Sigmoid colon (tissue), 7 donors: ENCODE measurements around the gene PIK3R4. TPM values are rescaled to one million over a fixed set of nuclear protein-coding genes. Genes with fewer than 3 reads are reported as not detected.

Experiments used
- DNase-seq: peaks from one replicate; pipeline ENCODE4 v3.0.0-alpha.2; 2019
- H3K27ac ChIP-seq, 4 donors: fragments of 200-600 bp; sonication (generic); one replicate each; pipeline ENCODE4 v1.5.1; 2016 to 2019; ENCODE audit warnings: mild to moderate bottlenecking in 1 of 4
- H3K27me3 ChIP-seq, 3 donors: fragments of 200-600 bp; sonication (generic); one replicate each; pipeline ENCODE4 v1.5.1; 2019; ENCODE audit warnings: mild to moderate bottlenecking in 1 of 3
- H3K36me3 ChIP-seq, 4 donors: fragments of 200-600 bp; sonication (generic); one replicate each; pipeline ENCODE4 v1.5.1; 2016 to 2019
- H3K4me1 ChIP-seq, 4 donors: fragments of 200-600 bp; sonication (generic); one replicate each; pipeline ENCODE4 v1.5.1; 2017 to 2019
- H3K4me3 ChIP-seq, 4 donors: fragments of 200-600 bp; sonication (generic); one replicate each; pipeline ENCODE4 v1.5.1; 2017 to 2019; ENCODE audit warnings: mild to moderate bottlenecking in 2 of 4, moderate library complexity in 1 of 4
- H3K9me3 ChIP-seq, 4 donors: fragments of 200-600 bp in 3 of 4; sonication (generic) in 3 of 4; one replicate each; pipeline versions ENCODE4 v1.5.1 to v1.6.1; 2013 to 2019
- CTCF ChIP-seq, 4 experiments: fragments of 450-650 bp in 3 of 4; fragments of 200-600 bp in 1 of 4; IDR thresholded peaks; one replicate each; pipeline ENCODE4 v1.5.1; 2016 to 2019; ENCODE audit warnings: antibody characterized with exemption in 4 of 4, mild to moderate bottlenecking in 3 of 4, moderate library complexity in 2 of 4
- EP300 ChIP-seq, 4 donors: sonication (generic); formaldehyde crosslinking; IDR thresholded peaks; one replicate each; pipeline ENCODE4 v1.6.1; 2017; ENCODE audit warnings: antibody characterized with exemption in 4 of 4
- POLR2A ChIP-seq, 2 donors: fragments of 450-650 bp; IDR thresholded peaks; one replicate each; pipeline ENCODE4 v1.6.1; 2016; ENCODE audit warnings: antibody characterized with exemption in 2 of 2, mild to moderate bottlenecking in 2 of 2, moderate library complexity in 2 of 2
- POLR2AphosphoS5 ChIP-seq, 4 donors: sonication (generic); formaldehyde crosslinking; IDR thresholded peaks; one replicate each; pipeline ENCODE4 v1.6.1; 2017; ENCODE audit warnings: antibody characterized with exemption in 4 of 4
- WGBS, 2 donors: extraction: QIAGEN DNeasy Blood & Tissue Kit; methylation state at CpG; one replicate each; pipeline ENCODE4 v1.1.7; 2013; 5-methylcytosine and 5-hydroxymethylcytosine counted together
- intact Hi-C: fragments of 100-400 bp; cut with DNase I; formaldehyde crosslinking; loops from one replicate; pipeline ENCODE4 v1.15.1; 2023
- polyA plus RNA-seq, 3 donors: library from polyadenylated mRNA; stranded (reverse); fragments of 200-250 nt; gene quantifications; one replicate each; pipeline ENCODE4 v1.2.3, GENCODE V29; 2013
- total RNA-seq, 4 donors: library from RNA; depleted of rRNA; stranded (reverse); fragments of >200 nt; gene quantifications; one replicate each; pipeline ENCODE4 v1.1.0, GENCODE V29; 2016
- donor health status: healthy with polysubstance abuse.
- donor health status: Bipolar disorder and iron deficiency.
- donor health status: healthy.

PIK3R4 gene
- total and polyA plus RNA-seq, 7 donors: 9.6 to 39.2 (median 25.8) TPM

- 34 to 52% methylated on average over 1 of the region's 1 CpG for WGBS, 2 donors
- Histone ChIP-seq H3K4me3 (no peak overlapping the region), H3K9me3 (no peaks in the 10 kb centered on the region), H3K27ac (no peak overlapping the region), H3K36me3 (no peaks in the 10 kb centered on the region), H3K4me1 (no peaks in the 10 kb centered on the region), H3K27me3 (no peaks in the 10 kb centered on the region)
- DNase-seq: no peak
- TF ChIP-seq POLR2A (IDR thresholded peaks at IDR 0.05) (no peak), EP300 (IDR thresholded peaks at IDR 0.05) (no peak), POLR2AphosphoS5 (IDR thresholded peaks at IDR 0.05) (no peak), CTCF (IDR thresholded peaks at IDR 0.05) (no peak)
- intact Hi-C loops: no loop called here
Observed at GRCh38 chr3:130779031-130779430, 32.4 kb upstream of the PIK3R4 start.

- H3K27ac ChIP-seq: no peak overlapping the region
- no peak overlapping the region for H3K4me3 ChIP-seq
- 89 to 90% methylated on average over 3 of the region's 3 CpGs for WGBS, 2 donors
- no peaks in the 10 kb centered on the region for H3K36me3 ChIP-seq
- intact Hi-C loops: no loop called here
- no peak for TF ChIP-seq EP300 (IDR thresholded peaks at IDR 0.05)
- TF ChIP-seq POLR2A (IDR thresholded peaks at IDR 0.05): no peak
- TF ChIP-seq CTCF (IDR thresholded peaks at IDR 0.05): no peak
- TF ChIP-seq POLR2AphosphoS5 (IDR thresholded peaks at IDR 0.05): no peak
- no peaks in the 10 kb centered on the region for H3K4me1 ChIP-seq
- no peaks in the 10 kb centered on the region for H3K9me3 ChIP-seq
- H3K27me3 ChIP-seq: no peaks in the 10 kb centered on the region
- no peak for DNase-seq
Observed at GRCh38 chr3:130773366-130773765, 26.7 kb upstream of the PIK3R4 start.

GRCh38 chr3:130772129-130772528 lies 25.5 kb upstream of the PIK3R4 start:
- TF ChIP-seq POLR2AphosphoS5 (IDR thresholded peaks at IDR 0.05) (no peak), EP300 (IDR thresholded peaks at IDR 0.05) (no peak), POLR2A (IDR thresholded peaks at IDR 0.05) (no peak), CTCF (IDR thresholded peaks at IDR 0.05) (no peak)
- Histone ChIP-seq H3K4me1 (no peaks in the 10 kb centered on the region), H3K36me3 (no peaks in the 10 kb centered on the region), H3K27ac (no peak overlapping the region), H3K9me3 (no peaks in the 10 kb centered on the region), H3K4me3 (no peak overlapping the region), H3K27me3 (no peaks in the 10 kb centered on the region)
- DNase-seq: no peak
- intact Hi-C loops: no loop called here

- TF ChIP-seq EP300 (IDR thresholded peaks at IDR 0.05): no peak
- TF ChIP-seq POLR2AphosphoS5 (IDR thresholded peaks at IDR 0.05): no peak
- no peak for TF ChIP-seq CTCF (IDR thresholded peaks at IDR 0.05)
- TF ChIP-seq POLR2A (IDR thresholded peaks at IDR 0.05): no peak
- intact Hi-C loops: no loop called here
- no peak for DNase-seq
- 64 to 85% methylated on average over 2 of the region's 2 CpGs for WGBS, 2 donors
- Histone ChIP-seq H3K4me3 (no peak overlapping the region), H3K9me3 (no peaks in the 10 kb centered on the region), H3K4me1 (no peaks in the 10 kb centered on the region), H3K27ac (no peak overlapping the region), H3K36me3 (no peaks in the 10 kb centered on the region), H3K27me3 (no peaks in the 10 kb centered on the region)
Observed at GRCh38 chr3:130770644-130771043, 24.0 kb upstream of the PIK3R4 start.

- intact Hi-C loops: no loop called here
- Histone ChIP-seq H3K4me1 (no peaks in the 10 kb centered on the region), H3K4me3 (no peak overlapping the region), H3K36me3 (no peaks in the 10 kb centered on the region), H3K27ac (no peak overlapping the region), H3K27me3 (no peaks in the 10 kb centered on the region), H3K9me3 (no peaks in the 10 kb centered on the region)
- DNase-seq: no peak
- WGBS, 2 donors: 85% methylated on average over 9 of the region's 9 CpGs
- TF ChIP-seq CTCF (IDR thresholded peaks at IDR 0.05): no peak
- TF ChIP-seq EP300 (IDR thresholded peaks at IDR 0.05): no peak
Observed at GRCh38 chr3:130761730-130762311, 15.2 kb upstream of the PIK3R4 start.
